Right kidney (tissue), 9 donors: ENCODE results near the gene ULK2.
"Not testable (repeated sequence)": the region's sequence is repeated elsewhere in the genome, so short reads cannot be mapped to it uniquely, and the experiment has no call there.

ENCODE experiments used
- DNase-seq: peaks from one replicate; pipeline ENCODE4 v3.0.0-alpha.2; 2016
- long read RNA-seq, 8 donors: transcript quantifications; one replicate each; lab custom pipeline, GENCODE V29; 2026

The ULK2 gene
- long read RNA-seq, donor 1, full-length matches to known transcripts = 4 of 4 reads
- long read RNA-seq, donor 1, partial matches to known transcripts = 0 of 4 reads
- long read RNA-seq, donor 1, other reads (novel, unspliced or antisense) = 0 of 4 reads
- long read RNA-seq, donor 2, partial matches to known transcripts = 0 of 1 reads
- long read RNA-seq, donor 2, other reads (novel, unspliced or antisense) = 0 of 1 reads
- long read RNA-seq, donor 3, full-length matches to known transcripts = 2 of 2 reads
- long read RNA-seq, donor 3, partial matches to known transcripts = 0 of 2 reads
- long read RNA-seq, donor 3, other reads (novel, unspliced or antisense) = 0 of 2 reads
- long read RNA-seq, donor 4, partial matches to known transcripts = 0 of 2 reads
- long read RNA-seq, donor 4, other reads (novel, unspliced or antisense) = 0 of 2 reads
- long read RNA-seq, donor 5, partial matches to known transcripts = 0 of 2 reads
- long read RNA-seq, donor 5, other reads (novel, unspliced or antisense) = 0 of 2 reads
- long read RNA-seq, donor 6, partial matches to known transcripts = 0 of 1 reads
- long read RNA-seq, donor 6, other reads (novel, unspliced or antisense) = 0 of 1 reads
- long read RNA-seq, donor 7 = 0 reads
- long read RNA-seq, donor 8, partial matches to known transcripts = 0 of 1 reads
- long read RNA-seq, donor 8, other reads (novel, unspliced or antisense) = 0 of 1 reads

DNA sequence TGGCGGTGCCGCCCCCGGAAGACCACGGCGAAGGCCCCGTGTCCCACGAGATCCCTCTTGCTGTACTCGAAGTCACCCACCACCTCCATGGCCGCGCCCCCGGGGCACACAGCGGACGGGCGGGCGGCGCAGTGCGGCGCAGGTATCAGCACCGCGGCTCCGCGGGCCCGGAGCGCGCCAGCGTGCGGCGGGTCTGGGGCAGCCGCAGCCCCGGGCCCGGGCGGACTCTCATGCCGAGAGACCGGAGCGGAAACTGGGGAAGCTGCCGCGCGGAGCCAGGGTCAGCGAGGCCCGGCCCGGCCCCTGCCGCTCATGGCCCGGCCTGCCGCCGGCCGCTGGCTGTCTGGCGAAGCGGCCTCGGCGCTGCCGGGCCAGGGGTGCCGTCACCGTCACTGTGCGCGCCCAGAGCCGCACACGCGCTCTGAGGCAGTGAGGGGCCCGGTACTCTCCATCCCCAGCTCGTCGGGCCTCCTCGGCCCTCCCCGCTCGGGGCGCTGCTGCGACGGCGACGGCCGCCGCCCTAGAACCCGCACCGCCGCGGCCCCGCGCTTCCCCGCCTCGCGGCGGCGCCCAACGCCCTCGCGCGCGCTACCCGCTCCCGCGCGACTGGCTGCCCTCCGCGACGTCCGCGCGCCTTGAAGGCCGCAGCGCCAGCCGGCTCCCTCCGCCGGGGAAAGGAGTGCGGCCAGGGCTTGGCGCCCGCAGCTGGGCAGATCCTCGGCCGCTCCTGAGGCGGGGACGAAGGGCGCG is at the start of gene ULK2:
ULK2 (minus strand) TSS at position 608 of the 750 bp plus-strand sequence; CDS start at position 89, 519 bp downstream.
- peak; percentile 92 for DNase-seq

- no peak for DNase-seq
These were observed 47.7 kb upstream of the ULK2 start for GRCh38 chr17:19915245-19915978.

- DNase-seq = no peak
These were observed 43.3 kb upstream of the ULK2 start for GRCh38 chr17:19911033-19911432.

DNA sequence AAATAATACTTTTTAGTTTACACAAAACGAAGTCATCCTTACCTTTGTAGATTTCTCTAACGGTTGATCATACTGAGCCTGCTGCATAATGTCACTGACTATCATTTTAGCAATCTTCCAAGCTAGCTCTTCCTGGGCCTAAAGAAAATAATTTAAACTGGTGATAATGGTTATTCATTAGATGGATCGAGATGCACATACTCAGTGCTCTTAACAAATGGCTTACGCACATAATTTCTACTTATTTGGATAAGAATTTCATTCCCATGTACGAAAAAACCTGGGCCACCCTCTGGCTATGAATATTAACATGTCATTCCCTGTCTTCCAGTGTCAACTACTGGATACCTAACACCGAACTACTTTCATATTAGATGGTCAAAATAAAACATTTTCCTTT is 41.4 kb upstream of the ULK2 start:
- no peak for DNase-seq

GRCh38 chr17:19905502-19905901 is 37.8 kb upstream of the ULK2 start:
- DNase-seq = no peak

- DNase-seq = no peak
These were observed 37.2 kb upstream of the ULK2 start for GRCh38 chr17:19904924-19905323.

- DNase-seq = no peak
These were observed 36.7 kb upstream of the ULK2 start for GRCh38 chr17:19904412-19904811.

GRCh38 chr17:19900809-19901208 is 33.1 kb upstream of the ULK2 start:
- DNase-seq = no peak

- no peak for DNase-seq
These were observed 30.2 kb upstream of the ULK2 start for GRCh38 chr17:19897903-19898302.

DNA sequence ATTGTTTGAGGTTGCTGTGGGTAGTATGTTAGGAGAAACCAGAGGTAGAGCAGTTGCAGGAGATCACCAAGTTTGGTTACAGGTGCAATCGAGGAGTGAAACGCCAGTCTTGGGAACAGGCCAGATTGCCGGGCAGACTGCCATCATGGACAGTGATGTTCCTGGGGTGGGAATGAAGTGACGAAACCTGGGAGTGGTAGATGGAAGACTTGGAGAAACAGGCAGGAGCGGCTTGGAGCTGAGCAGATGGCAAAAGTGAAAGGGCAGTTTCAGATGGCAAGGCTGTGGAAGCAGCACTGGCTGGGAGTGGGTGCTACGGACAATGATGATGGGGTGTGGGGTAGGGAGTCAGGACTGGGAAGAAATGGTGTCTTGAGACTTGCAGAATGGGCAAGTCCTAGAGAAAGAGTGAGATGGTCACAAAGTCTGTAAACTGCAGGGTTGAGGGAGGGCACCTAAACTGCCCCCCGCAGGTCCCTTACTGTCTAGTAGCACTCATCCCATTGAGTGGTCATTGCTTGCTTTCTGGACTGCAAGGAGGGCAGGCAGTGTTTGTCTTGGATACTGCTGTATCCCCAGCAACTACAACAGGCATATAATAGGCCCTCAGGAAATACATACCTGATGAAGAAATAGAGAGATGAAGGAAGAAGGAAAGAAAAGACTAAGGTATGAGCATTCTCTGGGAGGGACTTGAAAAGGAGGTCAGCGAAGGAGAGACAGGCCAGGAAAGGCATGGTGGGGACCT is 29.5 kb upstream of the ULK2 start:
- no peak for DNase-seq

DNA sequence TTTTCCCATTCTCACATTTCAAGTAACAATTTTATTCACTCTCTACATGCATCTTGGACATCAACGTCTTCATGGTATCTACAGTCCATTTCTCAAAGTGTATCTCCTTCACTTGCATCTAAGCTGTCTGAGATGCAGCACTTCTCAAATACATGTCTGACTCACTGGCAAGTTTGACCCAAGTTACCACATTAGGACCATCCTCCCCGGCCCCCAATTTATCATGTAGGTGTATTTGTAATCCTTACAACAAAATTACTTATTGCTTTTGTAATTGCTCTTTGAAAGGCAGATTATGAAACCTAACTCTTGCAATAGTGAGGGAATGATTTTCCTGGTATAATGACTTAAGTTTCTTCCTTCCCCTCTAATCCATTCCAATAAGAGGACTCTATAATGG is 28.9 kb upstream of the ULK2 start:
- DNase-seq = no peak

GRCh38 chr17:19890554-19890953 is 22.8 kb upstream of the ULK2 start:
- not testable (repeated sequence) for DNase-seq

DNA sequence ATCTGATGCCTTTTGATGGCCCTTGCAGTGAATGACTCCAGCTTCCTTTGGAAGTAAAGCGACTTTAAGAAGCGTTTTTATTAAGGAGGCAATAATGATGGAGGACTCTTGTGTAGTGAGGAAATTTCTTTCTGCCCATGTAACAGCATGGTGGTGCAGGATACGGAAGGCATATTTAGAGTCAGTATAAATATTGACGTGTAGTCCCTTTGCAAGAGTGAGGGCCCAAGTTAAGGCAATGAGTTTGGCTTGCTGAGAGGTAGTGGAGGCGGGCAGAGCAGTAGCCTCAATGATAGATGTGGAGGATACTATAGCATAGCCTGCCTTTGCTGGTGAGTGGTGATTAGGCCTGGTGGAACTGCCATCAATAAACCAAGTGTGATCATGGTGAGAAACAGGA is 22.3 kb upstream of the ULK2 start:
- DNase-seq = not testable (repeated sequence)

DNA sequence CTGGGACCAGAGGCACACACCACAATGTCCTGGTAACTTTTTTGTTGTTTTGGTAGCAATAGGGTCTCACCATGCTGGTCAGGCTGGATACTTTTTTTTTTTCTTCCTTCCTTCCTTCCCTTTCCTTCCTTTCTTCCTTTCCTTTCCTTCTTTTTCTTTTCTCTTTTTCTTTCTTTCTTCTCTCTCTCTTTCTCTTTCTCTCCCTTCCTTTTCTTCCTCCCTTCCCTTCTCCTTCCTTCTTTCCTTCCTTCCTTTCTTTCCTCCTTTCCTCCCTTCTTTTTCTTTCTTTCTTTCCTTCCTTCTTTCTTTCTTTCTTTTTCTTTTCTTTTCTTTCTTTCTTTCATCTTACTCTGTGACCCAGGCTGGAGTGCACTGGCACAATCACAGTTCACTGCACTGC is 18.4 kb upstream of the ULK2 start:
- no peak for DNase-seq

DNA sequence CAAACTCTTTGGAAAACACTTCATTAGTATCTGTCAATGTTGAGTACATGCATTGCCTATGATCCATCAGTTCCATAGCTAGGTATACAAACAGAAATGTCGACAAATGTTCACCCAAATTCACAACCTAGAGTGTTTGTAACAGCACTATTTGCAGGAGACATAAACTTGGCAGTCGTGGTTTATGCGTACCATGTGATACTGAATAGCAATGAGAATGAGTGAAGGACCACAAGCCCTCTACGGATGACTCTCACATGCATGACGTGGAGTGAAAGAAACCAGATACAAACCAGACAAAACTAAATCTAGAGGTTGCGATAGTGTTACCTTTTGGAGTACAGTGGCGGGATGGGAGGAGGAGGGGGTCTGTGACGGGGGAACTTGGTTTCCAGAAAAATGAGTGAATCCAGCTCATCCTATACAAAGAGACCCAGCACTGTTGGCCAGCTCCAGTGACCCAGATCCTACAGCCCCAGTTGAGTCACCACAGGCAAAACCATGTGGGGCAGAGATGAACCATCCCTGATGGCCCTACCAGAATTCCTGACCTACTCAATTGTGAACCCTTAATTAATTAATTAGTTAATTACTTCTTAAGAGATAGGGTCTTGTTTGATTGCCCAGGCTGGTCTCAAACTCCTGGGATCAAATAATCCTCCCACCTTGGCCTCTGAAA is 15.9 kb upstream of the ULK2 start:
- no peak for DNase-seq

GRCh38 chr17:19880393-19880792 is 12.7 kb upstream of the ULK2 start:
- no peak for DNase-seq

- DNase-seq = no peak
These were observed 9.7 kb upstream of the ULK2 start for GRCh38 chr17:19877364-19877945.

DNA sequence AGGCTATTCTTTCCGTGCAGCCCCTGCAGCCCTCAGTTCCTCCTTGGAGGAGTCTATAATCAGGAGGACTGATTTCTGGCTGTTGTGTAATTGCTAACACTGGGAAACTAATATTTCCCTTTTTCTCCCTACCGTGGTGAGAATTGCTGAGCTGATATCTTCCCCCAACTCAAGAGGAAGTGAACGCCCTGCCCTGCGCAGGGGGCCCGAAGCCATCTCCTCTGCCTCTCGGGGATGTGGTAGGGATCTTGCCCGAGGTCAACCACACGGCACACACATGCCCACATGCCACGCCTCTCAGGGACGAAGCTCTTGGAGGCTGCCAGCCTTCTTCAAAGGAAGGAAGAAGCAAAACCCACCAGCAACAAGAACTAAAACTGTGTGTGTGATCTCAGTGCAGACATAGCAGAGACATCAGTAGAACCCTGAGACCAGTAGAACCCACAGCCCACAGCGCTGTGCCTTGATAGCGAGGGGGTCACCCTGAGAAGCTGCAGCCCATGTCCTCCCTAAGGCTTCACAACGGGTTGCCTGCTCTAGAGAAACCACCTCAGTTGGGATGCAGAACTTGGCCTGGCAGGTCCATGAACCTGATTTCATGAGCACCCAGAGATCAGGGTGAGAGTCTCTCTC is 8.9 kb upstream of the ULK2 start:
- no peak for DNase-seq

- DNase-seq = no peak
These were observed 6.5 kb upstream of the ULK2 start for GRCh38 chr17:19874256-19874655.

GRCh38 chr17:19873346-19873745 is 5.6 kb upstream of the ULK2 start:
- no peak for DNase-seq
